CMK (cell line): Measurements from ENCODE around the gene CABCOCO1.
"Not testable (repeated sequence)": the region's sequence is repeated elsewhere in the genome, so short reads cannot be mapped to it uniquely, and the experiment has no call there.

Experiments used
- DNase-seq: peaks from one replicate; pipeline ENCODE4 v3.0.0-alpha.2; 2010; ENCODE audit warnings: low read depth

Gene CABCOCO1

DNA sequence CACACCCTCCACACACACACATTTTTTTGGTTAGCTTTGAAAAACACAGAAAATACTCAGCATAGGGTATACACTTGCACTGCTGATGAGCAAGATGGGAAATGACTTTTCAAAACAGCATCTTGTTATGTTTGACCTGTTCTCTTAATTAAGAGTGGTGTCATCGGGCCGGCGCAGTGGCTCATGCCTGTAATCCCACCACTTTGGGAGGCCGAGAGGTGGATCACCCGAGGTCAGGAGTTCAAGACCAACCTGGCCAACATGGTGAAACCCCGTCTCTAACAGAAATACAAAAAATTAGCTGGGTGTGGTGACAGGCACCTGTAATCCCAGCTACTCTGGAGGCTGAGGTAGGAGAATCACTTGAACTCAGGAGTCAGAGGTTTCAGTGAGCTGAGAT, 56.7 kb downstream of the CABCOCO1 start:
- not testable (repeated sequence) for DNase-seq

DNA sequence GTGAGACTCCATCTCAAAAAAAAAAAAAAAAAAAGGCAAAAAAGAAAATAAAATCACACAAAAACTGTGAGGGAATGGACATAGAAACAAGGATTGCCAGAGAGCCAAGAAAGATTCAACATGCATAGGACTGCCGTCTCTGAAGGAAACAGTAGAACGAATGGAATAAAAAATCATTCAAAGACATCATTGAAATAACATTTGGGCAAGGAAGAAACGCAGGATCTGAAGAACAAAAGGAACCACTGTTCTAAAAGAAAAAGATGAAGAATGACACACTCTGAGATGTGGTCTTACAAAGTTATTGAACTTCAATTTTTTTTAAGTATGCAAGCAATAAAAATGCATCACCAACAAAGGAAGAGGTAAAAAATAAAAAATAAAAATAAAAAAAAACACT, 57.2 kb downstream of the CABCOCO1 start:
- no peak for DNase-seq

DNA sequence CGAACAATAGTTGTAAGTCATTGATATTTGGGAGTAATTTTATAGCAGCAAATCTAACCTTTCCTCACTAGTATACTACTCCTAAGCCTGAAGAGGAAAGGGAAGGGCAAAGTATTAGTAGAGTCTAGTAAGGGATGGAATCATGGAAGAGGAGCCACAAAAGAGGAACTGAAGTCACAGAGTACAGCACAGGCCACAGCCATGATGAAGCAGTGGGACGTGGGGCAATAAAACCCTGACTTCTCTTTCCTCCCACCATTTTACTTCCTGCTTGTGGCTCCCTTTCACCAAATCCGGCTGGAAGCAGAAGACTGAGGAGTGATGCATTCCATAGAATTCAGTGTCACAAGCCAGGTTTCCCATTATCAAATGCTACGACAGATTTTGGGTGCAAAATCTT, 58.7 kb downstream of the CABCOCO1 start:
- DNase-seq = no peak

DNA sequence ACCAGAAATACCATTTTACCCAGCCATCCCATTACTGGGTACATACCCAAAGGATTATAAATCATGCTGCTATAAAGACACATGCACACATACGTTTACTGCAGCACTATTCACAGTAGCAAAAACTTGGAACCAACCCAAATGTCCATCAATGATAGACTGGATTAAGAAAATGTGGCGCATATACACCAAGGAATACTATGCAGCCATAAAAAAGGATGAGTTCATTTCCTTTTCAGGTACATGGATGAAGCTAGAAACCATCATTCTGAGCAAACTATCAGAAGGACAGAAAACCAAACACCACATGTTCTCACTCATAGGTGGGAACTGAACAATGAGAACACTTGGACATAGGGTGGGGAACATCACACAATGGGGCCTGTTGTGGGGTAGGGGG, 62.5 kb downstream of the CABCOCO1 start:
- not testable (repeated sequence) for DNase-seq

DNA sequence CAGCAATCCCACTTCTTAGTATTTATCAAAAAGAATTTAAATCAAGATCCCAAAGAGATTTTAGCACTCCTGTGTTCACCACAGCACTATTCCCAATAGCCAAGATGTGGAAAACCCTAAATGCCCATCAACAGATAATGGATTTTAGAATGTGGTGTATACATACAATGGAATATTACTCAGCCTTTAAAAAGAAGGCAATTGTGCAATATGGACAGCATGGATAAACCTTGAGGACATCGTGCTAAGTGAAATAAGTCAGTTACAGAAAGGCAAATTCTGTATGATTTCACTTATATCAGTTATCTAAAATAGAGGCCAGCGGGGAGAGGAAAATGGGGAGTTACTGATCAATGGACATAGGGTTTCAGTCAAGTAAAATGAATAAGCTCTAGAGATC, 66.9 kb downstream of the CABCOCO1 start:
- DNase-seq = no peak

DNA sequence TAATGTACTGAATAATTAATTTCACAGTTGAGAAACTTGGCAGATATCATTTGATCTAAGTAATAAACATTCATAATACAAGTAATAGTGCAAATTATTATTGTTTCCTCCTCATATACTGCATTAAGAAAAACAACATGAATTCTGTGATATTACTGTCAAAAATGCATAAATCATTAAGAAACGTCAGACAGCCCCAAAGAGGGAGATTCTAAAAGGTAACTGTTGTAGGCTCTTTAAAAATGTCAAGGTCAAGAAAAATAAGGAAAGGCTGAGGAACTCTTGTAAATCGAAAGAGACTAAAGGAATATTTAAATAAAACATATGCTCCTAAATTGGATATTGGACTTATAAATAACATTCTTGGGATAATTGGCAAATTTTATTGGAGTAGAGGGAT, 67.9 kb downstream of the CABCOCO1 start:
- no peak for DNase-seq

DNA sequence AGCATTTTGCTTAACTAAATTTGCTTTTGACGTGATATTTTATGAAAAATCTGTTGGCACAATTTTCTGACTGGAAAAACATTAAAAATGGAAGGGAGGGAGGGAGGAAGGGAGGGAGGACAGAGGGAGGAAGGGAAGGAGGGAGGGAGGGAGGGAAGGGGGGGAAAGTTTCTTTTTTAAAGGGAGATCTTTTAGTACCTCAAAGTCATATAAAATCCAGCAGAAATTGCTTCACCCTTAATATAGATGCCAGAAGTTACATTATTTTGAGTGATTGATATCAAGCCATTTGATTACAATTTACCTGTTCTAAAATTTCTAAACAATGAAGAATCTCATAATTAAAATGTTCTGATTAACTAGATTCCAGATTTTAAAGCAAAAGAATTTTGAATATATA, 68.9 kb downstream of the CABCOCO1 start:
- no peak for DNase-seq

DNA sequence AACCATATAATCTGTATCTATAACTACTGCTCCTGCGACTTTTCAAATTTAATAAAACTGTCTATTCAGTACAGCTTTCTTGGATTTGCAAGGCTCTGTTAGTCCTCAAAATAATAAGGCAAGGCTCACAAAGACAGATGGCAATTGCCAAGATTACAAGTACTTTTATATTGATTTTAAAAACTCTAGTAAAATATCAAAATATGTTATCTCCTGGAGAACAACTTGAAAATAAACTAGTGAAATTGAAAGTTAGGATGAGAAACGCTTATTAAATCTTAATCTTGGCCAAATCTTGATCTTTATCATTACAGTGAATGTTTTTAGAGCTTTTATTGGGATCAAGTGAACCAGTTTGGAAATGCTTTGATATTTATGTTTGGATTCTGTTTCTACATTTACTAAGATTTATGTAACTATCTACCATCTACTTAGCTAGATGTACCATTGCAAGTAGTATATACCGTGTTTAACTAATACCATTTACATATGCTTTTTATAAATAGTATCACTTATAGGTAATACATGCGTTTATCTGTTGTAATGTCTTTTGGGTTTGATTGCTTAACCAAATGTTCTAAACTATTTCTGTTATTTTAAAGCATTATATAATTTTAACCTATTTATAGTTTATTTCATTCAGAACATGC, 70.0 kb downstream of the CABCOCO1 start:
- no peak for DNase-seq

DNA sequence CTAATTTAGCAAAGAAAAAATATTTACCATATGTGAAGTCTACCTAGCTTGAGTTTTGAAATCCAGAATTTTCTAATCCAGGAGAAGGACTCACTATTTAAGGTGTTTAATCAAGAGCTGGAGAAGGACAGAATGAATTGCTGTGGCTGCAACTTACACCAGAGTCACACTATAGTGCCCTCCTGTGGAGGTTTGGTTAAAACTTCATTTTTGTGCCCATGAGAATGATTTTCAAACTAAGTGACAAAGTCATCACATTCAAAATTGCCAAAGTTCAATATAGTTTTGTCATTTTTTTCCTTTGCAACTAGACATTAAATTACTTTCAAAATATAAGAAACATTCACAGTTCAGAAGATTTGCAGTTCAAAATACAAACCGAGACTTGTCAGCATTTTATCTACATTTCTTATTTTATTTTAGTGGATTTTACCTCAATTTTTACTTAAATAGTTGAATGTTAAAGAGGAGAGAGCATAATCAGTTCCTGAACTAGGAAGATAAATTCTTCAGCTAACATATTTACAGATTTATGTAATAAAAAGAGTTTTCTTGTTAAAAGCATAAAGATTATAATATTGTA, 70.7 kb downstream of the CABCOCO1 start:
- no peak for DNase-seq

DNA sequence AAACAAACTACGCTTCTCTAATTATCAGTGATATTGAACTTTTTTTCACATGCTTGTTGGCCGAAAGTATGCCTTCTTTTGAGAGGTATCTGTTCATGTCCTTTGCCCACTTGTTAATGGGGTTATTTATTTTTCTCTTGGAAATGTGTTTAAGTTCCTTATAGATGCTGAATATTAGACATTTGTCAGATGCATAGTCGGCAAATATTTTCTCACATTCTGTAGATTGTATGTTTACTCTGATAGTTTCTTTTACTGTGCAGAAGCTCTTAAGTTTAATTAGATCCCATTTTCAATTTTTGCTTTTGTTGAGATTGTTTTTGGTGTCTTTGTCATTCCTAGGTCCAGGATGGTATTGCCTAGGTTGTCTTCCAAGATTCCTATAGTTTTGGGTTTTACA, 73.2 kb downstream of the CABCOCO1 start:
- DNase-seq = no peak

DNA sequence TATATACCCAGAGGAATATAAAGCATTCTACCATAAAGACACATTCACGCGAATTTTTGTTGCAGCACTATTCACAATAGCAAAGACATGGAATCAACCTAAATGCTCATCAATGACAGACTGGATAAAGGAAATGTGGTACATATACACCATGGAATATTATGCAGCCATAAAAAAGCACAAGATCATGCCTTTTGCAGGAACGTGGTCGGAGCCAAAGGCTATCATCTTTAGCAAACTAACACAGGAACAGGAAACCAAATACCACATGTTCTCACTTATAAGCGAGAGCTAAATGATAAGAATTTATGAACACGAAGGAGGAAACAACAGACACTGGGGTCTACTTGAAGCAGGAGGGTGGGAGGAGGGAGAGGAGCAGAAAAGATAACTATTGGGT, 74.7 kb downstream of the CABCOCO1 start:
- not testable (repeated sequence) for DNase-seq

DNA sequence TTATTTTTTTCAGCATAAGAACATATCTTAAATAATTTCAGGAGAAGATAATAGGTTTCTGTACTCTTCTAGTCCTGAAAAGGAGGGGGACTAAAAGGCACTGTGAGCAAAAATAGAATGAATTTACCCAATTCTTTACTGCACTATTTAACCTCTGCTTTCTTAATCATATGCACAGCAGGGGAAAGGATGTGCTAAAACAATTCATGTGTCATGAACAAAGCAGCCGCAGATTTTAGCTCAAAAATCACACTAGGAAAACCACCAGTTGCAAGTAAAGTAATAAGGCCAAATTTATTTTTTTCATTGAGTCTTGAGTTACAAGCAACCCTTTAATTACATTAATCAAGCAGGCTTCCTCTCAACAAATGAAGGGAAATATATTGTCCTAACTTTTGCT, 80.1 kb downstream of the CABCOCO1 start:
- no peak for DNase-seq

DNA sequence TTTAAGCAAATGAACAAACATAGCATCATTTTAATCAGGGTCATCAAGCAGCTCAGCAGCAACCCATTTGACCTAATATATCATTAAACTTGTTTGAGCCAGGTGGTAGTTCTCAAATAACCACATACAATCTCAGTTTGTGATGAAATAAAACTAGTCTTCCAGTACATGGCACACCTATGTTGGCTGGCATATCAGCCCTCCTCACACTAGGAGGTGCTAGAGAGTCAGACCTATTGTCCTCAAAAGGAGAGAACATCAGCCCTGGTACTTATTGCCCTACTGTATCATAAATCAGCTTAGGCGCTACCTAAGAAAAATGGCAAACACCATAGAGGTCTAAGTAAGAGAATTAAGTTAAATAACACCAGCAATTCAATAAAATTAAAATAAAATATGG, 81.7 kb downstream of the CABCOCO1 start:
- DNase-seq = no peak

DNA sequence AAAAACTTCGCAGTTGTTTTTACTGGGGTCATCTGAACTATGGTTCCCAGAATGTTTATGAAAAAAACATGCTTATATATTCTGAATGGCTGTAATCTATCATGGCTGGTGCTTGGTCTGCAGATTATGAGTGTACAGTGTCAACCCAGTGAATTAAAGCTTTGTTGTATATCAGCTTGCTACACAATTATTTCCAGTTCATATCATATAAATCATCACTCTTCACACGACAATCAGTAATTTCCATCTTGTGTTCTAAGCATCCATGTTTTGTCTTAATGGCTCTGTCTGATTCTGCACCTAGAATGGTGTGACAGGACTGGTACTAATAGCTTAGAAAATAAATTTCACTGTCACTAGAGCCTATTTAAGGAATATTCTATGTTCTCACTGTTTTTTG, 83.6 kb downstream of the CABCOCO1 start:
- DNase-seq = no peak

DNA sequence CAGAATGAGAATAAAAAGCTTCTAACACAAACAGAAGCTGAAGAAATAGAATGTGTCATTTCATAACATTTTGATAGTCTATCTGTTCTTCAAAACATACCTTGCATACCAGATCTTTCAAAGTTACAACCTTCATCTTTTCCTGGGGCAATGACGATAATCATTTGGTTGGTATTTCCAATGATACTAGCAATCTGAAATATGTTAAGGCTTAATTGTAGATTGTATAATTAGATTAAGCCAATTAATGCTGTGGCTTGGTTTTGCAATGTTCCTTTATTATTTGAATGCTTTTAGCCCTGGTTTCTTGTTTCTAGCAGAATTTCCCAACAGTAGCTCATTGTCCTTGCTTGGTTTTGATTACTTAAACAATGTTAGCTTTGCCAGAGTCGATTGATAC, 84.6 kb downstream of the CABCOCO1 start:
- DNase-seq = no peak

DNA sequence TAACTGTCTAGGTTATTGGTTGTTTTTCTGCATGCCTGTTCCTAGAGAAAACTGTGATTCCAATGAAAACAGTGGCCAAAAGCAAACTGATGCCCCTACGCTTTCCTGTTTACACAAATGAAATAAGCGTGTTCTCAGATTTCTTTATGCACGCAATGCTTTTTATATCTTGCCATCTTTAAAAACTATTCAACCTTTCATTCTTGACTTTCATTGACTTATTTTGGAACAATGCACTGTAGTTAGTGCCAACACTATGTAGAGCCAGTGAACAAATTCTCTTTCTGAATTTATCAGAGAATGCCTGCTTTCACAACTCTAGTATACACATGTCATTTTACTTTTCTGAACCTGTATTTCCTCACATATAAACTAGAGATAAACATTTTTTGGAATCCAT, 86.6 kb downstream of the CABCOCO1 start:
- no peak for DNase-seq

DNA sequence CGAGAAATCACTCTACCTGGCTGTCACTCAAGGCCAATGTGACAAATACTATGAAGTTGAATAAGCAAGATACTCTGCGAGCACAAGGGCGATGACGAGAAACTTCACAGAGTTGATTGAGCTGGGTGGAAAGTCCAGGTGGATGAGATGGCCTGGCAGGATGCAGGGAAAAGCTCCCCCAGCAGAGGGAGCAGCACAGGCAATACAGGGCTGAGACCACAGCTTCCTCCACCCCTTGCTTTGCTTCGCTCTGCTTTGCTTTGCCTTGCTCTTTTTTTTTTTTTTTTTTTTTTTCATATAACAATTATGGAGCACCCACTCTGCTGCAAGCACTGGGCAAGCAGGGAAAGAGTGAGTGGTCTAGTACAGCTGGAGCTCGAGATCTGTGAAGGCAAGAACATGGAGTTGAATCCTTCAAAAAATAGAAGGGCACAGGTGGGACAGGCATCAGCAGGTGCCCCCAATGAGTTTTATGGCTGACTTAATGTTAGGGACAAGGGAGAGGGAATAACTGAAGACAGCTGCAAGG, 88.3 kb downstream of the CABCOCO1 start:
- DNase-seq = no peak

DNA sequence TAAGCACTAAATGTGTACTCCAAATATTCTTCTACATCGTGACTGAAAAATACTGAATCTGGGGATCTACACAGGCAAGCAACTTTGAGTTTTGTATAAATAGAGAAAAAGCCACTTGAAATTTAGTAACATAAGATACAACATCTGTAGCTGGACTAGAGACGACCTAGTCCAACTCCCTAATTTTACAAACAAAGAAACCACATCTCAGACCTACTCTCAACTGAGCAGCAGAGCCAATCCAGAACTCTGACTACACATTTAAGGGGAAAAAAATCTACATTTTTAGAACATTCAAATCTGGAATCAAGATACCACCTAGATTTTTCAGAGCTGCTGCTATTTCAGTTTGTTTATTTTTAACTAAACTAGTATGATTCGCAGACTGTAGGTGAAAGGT, 88.9 kb downstream of the CABCOCO1 start:
- no peak for DNase-seq

DNA sequence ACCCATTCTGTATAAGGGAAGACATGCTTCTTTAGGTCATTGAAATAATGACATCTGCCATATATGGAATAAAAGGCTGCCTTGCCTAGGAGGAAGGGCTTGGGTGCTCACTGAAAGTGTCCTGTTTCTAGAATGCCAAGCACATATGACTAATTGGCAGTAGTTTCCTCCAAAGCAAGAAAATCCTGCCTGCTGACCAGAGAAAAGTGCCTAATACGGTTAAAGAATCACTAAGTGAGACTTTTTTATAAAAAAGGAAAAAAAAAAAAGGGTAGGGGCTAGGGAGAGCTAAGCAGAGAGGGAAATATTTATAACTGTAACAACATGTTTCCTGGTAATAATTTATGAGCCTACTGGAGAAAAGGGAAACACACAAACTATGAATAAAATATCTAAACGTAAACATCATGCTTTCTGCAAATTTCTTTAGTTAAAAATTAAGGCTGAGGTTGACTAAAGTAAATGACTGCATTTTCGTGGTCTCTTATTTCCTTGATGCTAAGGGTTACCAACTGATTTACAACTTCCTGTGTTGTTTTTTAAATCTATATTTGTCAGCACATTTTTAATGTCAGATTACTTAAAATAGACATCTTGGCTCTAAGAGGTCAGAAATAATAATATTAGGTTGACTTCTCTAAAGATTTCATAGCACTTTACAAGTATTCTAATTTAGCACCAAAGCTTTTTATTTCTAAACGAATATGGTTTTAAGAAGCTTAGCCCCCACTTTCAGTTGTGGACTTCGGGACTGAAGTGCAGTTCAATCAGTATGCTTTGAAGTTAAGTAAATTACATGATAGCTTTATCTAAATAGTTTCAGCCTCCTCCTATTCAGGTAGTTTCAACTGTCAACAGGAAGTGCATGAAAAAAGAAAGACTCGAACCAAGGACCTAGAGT, 89.6 kb downstream of the CABCOCO1 start:
- no peak for DNase-seq

DNA sequence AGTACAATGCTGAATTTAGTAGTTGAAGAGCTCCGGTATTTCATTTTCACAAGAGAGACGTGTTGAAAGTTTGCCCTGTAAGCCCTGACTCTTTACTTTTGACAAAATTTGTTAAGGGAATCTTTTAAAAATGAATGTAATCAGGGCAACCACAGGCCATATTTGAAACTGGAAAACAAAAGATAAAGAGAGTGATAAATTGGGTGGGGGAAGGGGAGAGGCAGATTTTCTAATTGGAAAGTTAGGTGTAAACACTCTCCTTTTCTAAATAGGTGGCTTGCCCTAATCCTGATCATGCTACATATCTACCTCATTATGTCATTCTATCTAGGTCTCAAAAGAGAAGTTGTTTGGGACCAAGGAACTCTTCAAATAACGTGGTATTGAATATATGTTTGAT, 90.7 kb downstream of the CABCOCO1 start:
- no peak for DNase-seq

DNA sequence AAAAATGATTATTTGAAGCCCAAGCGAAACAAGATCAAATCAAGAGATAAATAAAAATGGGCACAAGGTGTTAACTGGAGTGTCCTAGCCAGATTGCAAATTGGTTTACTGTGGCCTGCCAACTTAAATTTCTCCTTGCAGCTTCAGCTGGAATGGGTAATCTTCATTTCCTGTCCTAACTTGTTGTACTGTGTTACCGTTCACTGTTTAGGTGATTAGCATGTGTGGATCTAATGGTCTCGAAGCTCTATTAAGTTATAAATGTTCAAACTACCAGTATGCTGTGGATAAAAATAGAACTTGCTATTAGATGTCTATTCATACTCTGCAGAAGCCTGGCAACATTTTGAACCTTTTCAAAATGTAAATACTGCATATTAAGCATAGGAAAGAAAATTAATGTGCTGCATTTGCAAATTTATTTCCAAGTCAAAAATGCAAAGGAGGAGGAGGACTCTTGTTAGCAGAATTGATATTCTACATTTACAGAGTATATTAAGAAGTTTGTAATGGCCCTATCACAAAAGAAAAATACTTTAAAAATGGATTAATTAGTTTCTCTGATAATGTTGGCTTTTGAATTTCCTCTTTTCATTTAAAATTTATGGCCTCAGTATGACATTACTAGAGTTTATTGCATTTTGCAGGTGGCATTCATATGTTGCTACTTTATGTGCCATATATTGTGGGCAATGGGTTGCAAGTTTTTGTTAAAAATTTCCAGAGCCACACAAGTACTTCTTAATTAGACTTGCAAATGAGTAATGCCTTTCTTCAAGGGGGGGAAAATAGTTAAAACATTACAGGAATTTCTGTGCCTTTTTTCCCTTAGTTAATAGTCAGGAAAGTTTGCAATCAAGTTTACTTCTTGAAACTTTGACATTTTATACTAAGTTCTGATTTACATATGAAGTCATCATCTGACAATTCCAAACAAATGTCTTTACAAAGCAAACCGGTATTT, 92.1 kb downstream of the CABCOCO1 start:
- no peak for DNase-seq

DNA sequence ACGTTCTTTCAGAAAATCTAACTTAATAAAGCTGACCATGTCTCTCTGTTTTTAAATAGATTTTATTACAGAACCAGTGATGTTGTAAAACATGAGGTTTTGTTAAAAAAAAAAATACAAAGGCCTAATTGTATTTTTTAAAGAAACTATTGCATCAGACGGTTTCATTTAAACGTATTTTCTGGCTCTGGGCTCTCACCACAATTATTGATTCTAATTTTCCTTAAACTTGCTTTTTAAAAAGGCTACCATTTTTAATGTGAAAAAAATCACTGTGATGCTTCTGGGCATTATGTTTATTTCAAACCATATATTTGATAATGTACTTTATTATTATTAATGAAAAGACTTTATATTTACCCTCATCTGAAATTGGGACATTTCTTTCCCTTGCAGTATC, 94.3 kb downstream of the CABCOCO1 start:
- DNase-seq = no peak
